GM21390 (cell line): ENCODE results near the gene ERI2.
A peak's percentile ranks its signal among the peaks of the same experiment; 100 is the strongest.
"Not testable (repeated sequence)": the region's sequence is repeated elsewhere in the genome, so short reads cannot be mapped to it uniquely, and the experiment has no call there.

Experiments used
- ATAC-seq: cut with Tn5 transposase; IDR thresholded peaks from one replicate; pipeline ENCODE4 v1.9.1; 2021; ENCODE audit not compliant: unreplicated experiment

The ERI2 gene

GRCh38 chr16:20766294-20766693 lies 40.0 kb downstream of the ERI2 start:
- ATAC-seq: no peak

- no peak for ATAC-seq
These were observed 40.5 kb downstream of the ERI2 start for GRCh38 chr16:20765732-20766131.

GRCh38 chr16:20764448-20764847 lies 41.8 kb downstream of the ERI2 start:
- not testable (repeated sequence) for ATAC-seq

GRCh38 chr16:20763461-20764232 lies 42.6 kb downstream of the ERI2 start, which contains the start of gene ACSM3:
ACSM3 (plus strand) TSS chr16:20764014; CDS start chr16:20770035, 6,021 bp downstream.
- peak; percentile 97 for ATAC-seq

GRCh38 chr16:20762404-20763123 lies 43.7 kb downstream of the ERI2 start:
- no peak for ATAC-seq

- no peak for ATAC-seq
These were observed 45.1 kb downstream of the ERI2 start for GRCh38 chr16:20761175-20761574.

GRCh38 chr16:20760346-20760745 lies 45.9 kb downstream of the ERI2 start:
- ATAC-seq: no peak

GRCh38 chr16:20755799-20756198 lies 50.5 kb downstream of the ERI2 start:
- ATAC-seq: not testable (repeated sequence)

GRCh38 chr16:20755238-20755637 lies 51.0 kb downstream of the ERI2 start:
- ATAC-seq: no peak

GRCh38 chr16:20753727-20754126 lies 52.5 kb downstream of the ERI2 start:
- ATAC-seq: no peak

- ATAC-seq: no peak
These were observed 55.7 kb downstream of the ERI2 start for GRCh38 chr16:20750558-20750957.

- ATAC-seq: no peak
These were observed 56.8 kb downstream of the ERI2 start for GRCh38 chr16:20749474-20749873.

- ATAC-seq: no peak
These were observed 59.0 kb downstream of the ERI2 start for GRCh38 chr16:20747030-20747816.

GRCh38 chr16:20746461-20746860 lies 59.8 kb downstream of the ERI2 start:
- ATAC-seq: no peak
